K562 (cell line): ENCODE results near the gene SCAMP2. TPM values are rescaled to one million over a fixed set of nuclear protein-coding genes. Genes with fewer than 3 reads are reported as not detected.

ENCODE experiments used
- CREB5 ChIP-seq: fragments of 250-450 bp; sonication (Bioruptor Pico); IDR thresholded peaks from 2 replicates; pipeline ENCODE4 v1.5.0; 2020; ENCODE audit warnings: mild to moderate bottlenecking
- GABPA ChIP-seq: fragments of 200-800 bp; sonication (Bioruptor generic); conservative IDR thresholded peaks from 2 replicates; pipeline ENCODE4 v1.6.1; 2016; ENCODE audit warnings: low read depth, missing genetic modification characterization, missing compliant biosample characterization
- polyA plus RNA-seq, 8 experiments: library from polyadenylated mRNA; depleted of rRNA in 4 of 8; stranded (reverse) in 5 of 8; unstranded in 3 of 8; fragments of >200 nt; fragmentation: Nextera tagmentation in 2 of 8; fragmentation: Illumina TruSeq in 1 of 8; extraction: Ambion mirVana in 2 of 8; extraction: Trizol in 1 of 8; gene quantifications; 2 replicates each; pipeline versions ENCODE4 v1.2.1 to v1.2.3, GENCODE V29; 2011 to 2014; ENCODE audit warnings: inconsistent platforms in 1 of 8, missing spikeins in 1 of 8
- total RNA-seq, 7 experiments: library from RNA; depleted of rRNA in 6 of 7; stranded (reverse); fragments of >200 nt in 6 of 7; fragmentation: Illumina TruSeq in 2 of 7; extraction: Trizol in 2 of 7; gene quantifications; 2 replicates each; pipeline versions ENCODE4 v1.2.1 to v1.2.3, GENCODE V29; 2011 to 2021; ENCODE audit warnings: low replicate concordance in 1 of 7
- TF ChIP-seq, protein P1 (sequence below): sonication (generic); formaldehyde crosslinking; IDR thresholded peaks from 2 replicates; pipeline ENCODE4 v1.8.0; 2023; ENCODE audit warnings: mild to moderate bottlenecking, missing genetic modification reagents

The SCAMP2 gene
- total and polyA plus RNA-seq, 9 of the 15 experiments (the other 6 are each of a cell fraction or from before 2014, with no cell fraction given): 5.9 to 61.1 (median 20.1) TPM

GRCh38 chr15:74907163-74907870 lies 34.2 kb upstream of the SCAMP2 start (continued):
- TF ChIP-seq, protein P1, sequence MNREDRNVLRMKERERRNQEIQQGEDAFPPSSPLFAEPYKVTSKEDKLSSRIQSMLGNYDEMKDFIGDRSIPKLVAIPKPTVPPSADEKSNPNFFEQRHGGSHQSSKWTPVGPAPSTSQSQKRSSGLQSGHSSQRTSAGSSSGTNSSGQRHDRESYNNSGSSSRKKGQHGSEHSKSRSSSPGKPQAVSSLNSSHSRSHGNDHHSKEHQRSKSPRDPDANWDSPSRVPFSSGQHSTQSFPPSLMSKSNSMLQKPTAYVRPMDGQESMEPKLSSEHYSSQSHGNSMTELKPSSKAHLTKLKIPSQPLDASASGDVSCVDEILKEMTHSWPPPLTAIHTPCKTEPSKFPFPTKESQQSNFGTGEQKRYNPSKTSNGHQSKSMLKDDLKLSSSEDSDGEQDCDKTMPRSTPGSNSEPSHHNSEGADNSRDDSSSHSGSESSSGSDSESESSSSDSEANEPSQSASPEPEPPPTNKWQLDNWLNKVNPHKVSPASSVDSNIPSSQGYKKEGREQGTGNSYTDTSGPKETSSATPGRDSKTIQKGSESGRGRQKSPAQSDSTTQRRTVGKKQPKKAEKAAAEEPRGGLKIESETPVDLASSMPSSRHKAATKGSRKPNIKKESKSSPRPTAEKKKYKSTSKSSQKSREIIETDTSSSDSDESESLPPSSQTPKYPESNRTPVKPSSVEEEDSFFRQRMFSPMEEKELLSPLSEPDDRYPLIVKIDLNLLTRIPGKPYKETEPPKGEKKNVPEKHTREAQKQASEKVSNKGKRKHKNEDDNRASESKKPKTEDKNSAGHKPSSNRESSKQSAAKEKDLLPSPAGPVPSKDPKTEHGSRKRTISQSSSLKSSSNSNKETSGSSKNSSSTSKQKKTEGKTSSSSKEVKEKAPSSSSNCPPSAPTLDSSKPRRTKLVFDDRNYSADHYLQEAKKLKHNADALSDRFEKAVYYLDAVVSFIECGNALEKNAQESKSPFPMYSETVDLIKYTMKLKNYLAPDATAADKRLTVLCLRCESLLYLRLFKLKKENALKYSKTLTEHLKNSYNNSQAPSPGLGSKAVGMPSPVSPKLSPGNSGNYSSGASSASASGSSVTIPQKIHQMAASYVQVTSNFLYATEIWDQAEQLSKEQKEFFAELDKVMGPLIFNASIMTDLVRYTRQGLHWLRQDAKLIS (CRISPR knock-in tag): 0 out of 2 replicates have a peak, but pooled peaks have one; percentile 51
- TF ChIP-seq CREB5: no peak
- 0 out of 2 replicates have a peak, but pooled peaks have one; percentile 5 for TF ChIP-seq GABPA (tag)
- TF ChIP-seq, all 486 proteins: peak for 12
